NCI-H2196 treated with DMSO at 0.1 percent for 48 hours (cell line): ENCODE measurements around the gene NPIPB9.

ENCODE experiments used
- DNase-seq: peaks from one replicate; lab custom pipeline; 2025; ENCODE audit not compliant: unreplicated experiment; lab: John Stamatoyannopoulos, UW

Gene NPIPB9

GRCh38 chr16:28821874-28822519 is 70.4 kb downstream of the NPIPB9 start:
- no peak for DNase-seq
